ENCODE measurements around the gene MMEL1. TPM values are rescaled to one million over a fixed set of nuclear protein-coding genes. Genes with fewer than 3 reads are reported as not detected.

MMEL1 gene
- total RNA-seq, 1 experiment from 2014 or later: 0.46 TPM

DNA sequence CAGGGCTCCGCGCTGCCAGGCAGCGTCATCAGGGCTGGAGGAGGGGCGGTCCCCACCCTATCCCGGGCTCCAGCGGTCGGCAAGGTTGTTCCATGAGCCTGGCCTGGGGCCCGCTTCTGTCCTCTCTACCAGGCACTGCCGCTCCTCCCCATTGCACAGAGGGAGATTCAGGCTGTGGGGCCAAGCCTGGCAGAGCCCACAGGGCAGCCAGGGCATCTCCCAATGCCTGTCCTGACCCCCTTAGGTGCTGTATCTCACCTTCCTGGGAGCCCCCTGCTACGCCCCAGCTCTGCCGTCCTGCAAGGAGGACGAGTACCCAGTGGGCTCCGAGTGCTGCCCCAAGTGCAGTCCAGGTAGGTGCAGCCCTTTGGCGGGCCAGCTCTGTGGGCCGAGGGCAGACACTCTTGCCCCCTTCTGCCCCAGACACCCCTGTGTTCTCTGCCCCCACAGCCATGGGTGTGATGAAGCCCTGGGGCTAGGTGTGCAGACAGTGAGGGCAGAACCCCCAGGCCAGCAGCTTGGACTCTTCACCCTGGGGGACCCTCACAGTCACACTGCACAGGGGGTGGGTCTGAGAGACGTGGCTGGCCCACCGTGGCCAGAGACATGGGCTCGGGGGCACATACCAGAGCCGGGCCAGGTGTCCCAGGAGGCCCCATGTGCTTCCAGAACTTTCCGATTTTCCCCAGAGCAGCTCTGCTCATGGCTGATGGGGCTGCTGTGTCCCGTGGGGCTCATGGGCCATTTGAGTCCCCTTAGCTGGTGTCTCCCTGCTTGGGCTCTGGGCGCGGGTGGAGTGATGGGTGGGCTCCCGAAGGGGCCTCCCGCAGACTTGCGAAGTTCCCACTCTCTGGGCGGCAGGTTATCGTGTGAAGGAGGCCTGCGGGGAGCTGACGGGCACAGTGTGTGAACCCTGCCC, 75.1 kb downstream of the MMEL1 start:
- Histone ChIP-seq H3K36me3 (ENCODE audit: control insufficient read depth, insufficient read depth, low read length) (no peaks in the 10 kb centered on the region), H3K9me3 (ENCODE audit: control insufficient read depth, insufficient read depth, low read depth, low read length) (no peaks in the 10 kb centered on the region), H3K27me3 (ENCODE audit: control insufficient read depth, insufficient read depth, low read length) (no peaks in the 10 kb centered on the region), H3K4me1 (ENCODE audit: control insufficient read depth, insufficient read depth, low read length) (peaks cover 15% of the 10 kb centered on the region), H3K27ac (ENCODE audit: low read length) (no peak overlapping the region), H3K4me3 (ENCODE audit: low read depth in 2 of 2, low read length in 2 of 2) (no peak overlapping the region)
- TF ChIP-seq SIN3A (IDR thresholded peaks at IDR 0.05; ENCODE audit: borderline replicate concordance, insufficient read depth, low read depth, low read length) (no peak), REST (IDR thresholded peaks at IDR 0.05; ENCODE audit: insufficient read depth in 1 of 2, low read depth in 2 of 2, low read length in 1 of 2) (no peak), CTCF (IDR thresholded peaks at IDR 0.05) (no peak), TCF7L2 (IDR thresholded peaks at IDR 0.05; ENCODE audit: low read depth, low read length) (no peak), POLR2AphosphoS5 (IDR thresholded peaks at IDR 0.05; ENCODE audit: low read depth, low read length) (no peak)
- ChIA-PET POLR2A (no interaction called here), CTCF (no interaction called here)
- in situ Hi-C loops (cut with HindIII; ENCODE audit: low pct_unique_long_range_greater_than_20kb, low sequenced_read_pairs) (no loop called here), intact Hi-C loops (cut with micrococcal nuclease; ENCODE audit: unreplicated experiment) (no loop called here)
- no TSS peak for BruUV-seq (replicated peaks)
- DNase-seq (ENCODE audit: low read depth, low spot score): no peak
- ATAC-seq: 0 out of 2 replicates have a peak, but pooled peaks have one; percentile 5

DNA sequence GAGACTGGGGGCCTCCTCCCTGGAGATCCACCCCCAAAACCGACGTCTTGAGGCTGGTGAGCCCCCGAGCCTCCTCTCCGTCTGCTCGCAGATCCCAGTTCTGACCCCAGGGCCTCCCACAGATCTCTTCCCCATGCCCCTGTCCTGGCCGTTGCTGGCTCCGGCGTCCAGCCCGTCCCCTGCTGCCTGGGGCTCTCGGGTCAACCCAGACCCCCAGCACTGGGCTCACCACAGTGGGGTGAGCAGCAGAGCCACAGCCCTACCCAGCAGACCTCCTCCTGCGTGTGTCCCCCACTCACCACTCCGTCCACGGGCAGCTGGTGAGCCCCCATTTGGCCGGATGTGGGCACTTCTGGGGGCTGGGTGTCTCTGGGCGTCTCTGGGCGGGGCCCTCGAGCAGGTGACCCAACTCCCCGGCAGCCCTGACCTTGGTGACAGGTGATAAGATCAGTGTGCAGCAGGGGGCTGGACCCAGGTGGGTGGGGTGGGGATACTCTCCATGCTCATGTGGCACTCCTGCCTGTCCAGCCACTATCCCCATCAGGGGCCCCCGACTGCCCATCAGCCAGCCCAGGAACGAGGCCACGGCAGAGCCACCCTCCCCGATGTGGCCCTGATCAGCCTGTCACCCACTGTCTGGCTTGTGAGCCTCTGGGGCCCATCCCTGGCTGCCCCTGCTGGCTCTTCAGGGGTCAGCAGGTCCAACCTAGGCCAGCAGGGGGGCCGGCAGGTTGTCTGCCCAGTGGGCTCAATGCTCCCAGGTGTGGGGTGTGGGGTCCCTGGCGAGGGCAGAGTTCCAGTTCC, 75.9 kb downstream of the MMEL1 start:
- peak; percentile 35; the same call in 1 of the 2 replicates for TF ChIP-seq CTCF (IDR thresholded peaks at IDR 0.05)
- 0 out of 2 replicates have a peak, but pooled peaks have one; percentile 1 for TF ChIP-seq POLR2AphosphoS5 (IDR thresholded peaks at IDR 0.05; ENCODE audit: low read depth, low read length)
- TF ChIP-seq SIN3A (IDR thresholded peaks at IDR 0.05; ENCODE audit: borderline replicate concordance, insufficient read depth, low read depth, low read length): no peak
- CTCF ChIA-PET: no interaction called here
- no peaks in the 10 kb centered on the region for H3K36me3 ChIP-seq (ENCODE audit: control insufficient read depth, insufficient read depth, low read length)
- BruUV-seq (replicated peaks): no TSS peak
- peaks cover 15% of the 10 kb centered on the region for H3K4me1 ChIP-seq (ENCODE audit: control insufficient read depth, insufficient read depth, low read length)
- no peaks in the 10 kb centered on the region for H3K27me3 ChIP-seq (ENCODE audit: control insufficient read depth, insufficient read depth, low read length)
- POLR2A ChIA-PET: interaction anchor here (0.6 kb wide), 1 partner anchor 362 kb away, joined by 3 read pairs; no protein-coding TSS in a partner anchor
- in situ Hi-C loops (cut with HindIII; ENCODE audit: low pct_unique_long_range_greater_than_20kb, low sequenced_read_pairs) (no loop called here), intact Hi-C loops (cut with micrococcal nuclease; ENCODE audit: unreplicated experiment) (no loop called here)
- no peak for DNase-seq (ENCODE audit: low read depth, low spot score)
- H3K9me3 ChIP-seq (ENCODE audit: control insufficient read depth, insufficient read depth, low read depth, low read length): no peaks in the 10 kb centered on the region
- peak; percentile 27 for ATAC-seq
- peak overlapping the region; percentile 38 to 52 for H3K4me3 ChIP-seq (ENCODE audit: low read depth in 2 of 2, low read length in 2 of 2)
- H3K27ac ChIP-seq (ENCODE audit: low read length): peak overlapping the region; percentile 81

Data from Panc1 (cell line).